Fibroblast of lung (primary cell): ENCODE results near the gene SUFU. TPM values are rescaled to one million over a fixed set of nuclear protein-coding genes. Genes with fewer than 3 reads are reported as not detected.

Experiments
- DNase-seq, 2 donors: peaks; one replicate each; pipeline versions ENCODE4 v3.0.0 to v3.0.0-alpha.2; 2010; ENCODE audit warnings: low read depth in 2 of 2
- H2AFZ ChIP-seq: 2 replicates; pipeline ENCODE4 v1.5.1; 2012; ENCODE audit warnings: low read length, control low read depth, inconsistent platforms
- H3K27ac ChIP-seq: 2 replicates; pipeline ENCODE4 v1.5.1; 2011; ENCODE audit warnings: low read length, control low read depth; ENCODE audit not compliant: insufficient read depth
- H3K27me3 ChIP-seq: 2 replicates; pipeline ENCODE4 v1.5.1; 2011; ENCODE audit warnings: mild to moderate bottlenecking, low read length; ENCODE audit not compliant: control insufficient read depth, insufficient read depth
- H3K36me3 ChIP-seq: 2 replicates; pipeline ENCODE4 v1.5.1; 2011; ENCODE audit warnings: low read length; ENCODE audit not compliant: control insufficient read depth, insufficient read depth
- H3K4me1 ChIP-seq: 2 replicates; pipeline ENCODE4 v1.5.1; 2011; ENCODE audit warnings: low read length; ENCODE audit not compliant: control insufficient read depth, insufficient read depth; ENCODE audit errors: extremely low read depth
- H3K4me2 ChIP-seq: 2 replicates; pipeline ENCODE4 v1.5.1; 2011; ENCODE audit warnings: low read length, control low read depth; ENCODE audit not compliant: insufficient read depth; ENCODE audit errors: extremely low read depth
- H3K4me3 ChIP-seq, 4 experiments: fragments of 200-600 bp in 1 of 4; sonication (generic) in 1 of 4; replicated peaks in 1 of 4; 2 replicates each; pipeline ENCODE4 v1.5.1; 2011 to 2016; ENCODE audit warnings: low read length in 4 of 4, low read depth in 3 of 4, mild to moderate bottlenecking in 3 of 4, control low read depth in 2 of 4, inconsistent platforms in 1 of 4, mixed read lengths in 1 of 4; ENCODE audit not compliant: insufficient read depth in 1 of 4; ENCODE audit errors: control extremely low read depth in 1 of 4
- H3K79me2 ChIP-seq: 2 replicates; pipeline ENCODE4 v1.5.1; 2012; ENCODE audit warnings: mild to moderate bottlenecking, low read length, inconsistent platforms; ENCODE audit not compliant: control insufficient read depth, insufficient read depth
- H3K9ac ChIP-seq: 2 replicates; pipeline ENCODE4 v1.5.1; 2011; ENCODE audit warnings: mild to moderate bottlenecking, low read length, control low read depth; ENCODE audit not compliant: insufficient read depth
- H3K9me3 ChIP-seq: 2 replicates; pipeline ENCODE4 v1.5.1; 2012; ENCODE audit warnings: low read depth, low read length; ENCODE audit not compliant: control insufficient read depth, insufficient read depth
- H4K20me1 ChIP-seq: 2 replicates; pipeline ENCODE4 v1.5.1; 2011; ENCODE audit warnings: low read length; ENCODE audit not compliant: control insufficient read depth, insufficient read depth; ENCODE audit errors: extremely low read depth
- CTCF ChIP-seq, 2 donors: IDR thresholded peaks in 1 of 2; conservative IDR thresholded peaks in 1 of 2; 1 replicate in 1 of 2; 2 replicates in 1 of 2; pipeline ENCODE4 v1.5.1; 2011 to 2012; ENCODE audit warnings: low read length in 2 of 2, control low read depth in 1 of 2, inconsistent platforms in 1 of 2, low read depth in 1 of 2, mild to moderate bottlenecking in 1 of 2
- EZH2 ChIP-seq: IDR thresholded peaks from 2 replicates; pipeline ENCODE4 v1.5.1; 2012; ENCODE audit warnings: low read length, control low read depth, mild to moderate bottlenecking; ENCODE audit errors: missing control alignments
- polyA plus RNA-seq, 2 donors: library from polyadenylated mRNA; depleted of rRNA in 1 of 2; stranded (reverse) in 1 of 2; unstranded in 1 of 2; fragments of >200 nt; gene quantifications; 2 replicates each; pipeline ENCODE4 v1.2.1, GENCODE V29; 2011 to 2012; ENCODE audit warnings: missing spikeins in 1 of 2
- total RNA-seq: library from RNA; depleted of rRNA; stranded (reverse); fragments of >200 nt; gene quantifications from 2 replicates; pipeline ENCODE4 v1.2.1, GENCODE V29; 2014

The SUFU gene
- total and polyA plus RNA-seq, 2 donors (not counting 1 experiment from before 2014, with no cell fraction given): 4.3 to 5.6 TPM

GRCh38 chr10:102670871-102671434 lies 167.2 kb downstream of the SUFU start:
- no peak overlapping the region for H3K4me3 ChIP-seq
- no peaks in the 10 kb centered on the region for H4K20me1 ChIP-seq
- no peaks in the 10 kb centered on the region for H3K79me2 ChIP-seq
- no peaks in the 10 kb centered on the region for H3K36me3 ChIP-seq
- TF ChIP-seq CTCF (conservative IDR thresholded peaks at IDR 0.05 in 1 of 2, IDR thresholded peaks at IDR 0.05 in 1 of 2; ENCODE audit: low read depth in 1 of 2, low read length in 2 of 2) (no peak), EZH2 (no peak)
- no peak overlapping the region for H3K27ac ChIP-seq
- H3K27me3 ChIP-seq: no peaks in the 10 kb centered on the region
- DNase-seq: no peak
- no peaks in the 10 kb centered on the region for H3K9me3 ChIP-seq
- no peak overlapping the region for H2AFZ ChIP-seq
- H3K4me2 ChIP-seq: no peak overlapping the region
- H3K9ac ChIP-seq: no peak overlapping the region
- H3K4me1 ChIP-seq: peaks cover 42% of the 10 kb centered on the region

GRCh38 chr10:102673236-102673818 lies 169.6 kb downstream of the SUFU start:
- Histone ChIP-seq H2AFZ (no peak overlapping the region), H3K79me2 (no peaks in the 10 kb centered on the region), H3K9ac (no peak overlapping the region), H3K27me3 (no peaks in the 10 kb centered on the region), H3K9me3 (no peaks in the 10 kb centered on the region), H3K4me2 (peak overlapping the region; percentile 75), H3K27ac (peak overlapping the region; percentile 81), H3K36me3 (no peaks in the 10 kb centered on the region), H3K4me1 (peaks cover 59% of the 10 kb centered on the region), H3K4me3 (peak overlapping the region in 2 of 4 experiments; percentile 18 to 22), H4K20me1 (no peaks in the 10 kb centered on the region)
- DNase-seq: no peak
- TF ChIP-seq CTCF (conservative IDR thresholded peaks at IDR 0.05 in 1 of 2, IDR thresholded peaks at IDR 0.05 in 1 of 2; ENCODE audit: low read depth in 1 of 2, low read length in 2 of 2): no peak
- no peak for TF ChIP-seq EZH2

- H3K27ac ChIP-seq: peak overlapping the region; percentile 81
- peak overlapping the region; percentile 56 for H3K9ac ChIP-seq
- peak overlapping the region; percentile 70 for H2AFZ ChIP-seq
- no peaks in the 10 kb centered on the region for H3K79me2 ChIP-seq
- no peaks in the 10 kb centered on the region for H4K20me1 ChIP-seq
- H3K4me2 ChIP-seq: peak overlapping the region; percentile 75
- no peaks in the 10 kb centered on the region for H3K27me3 ChIP-seq
- H3K36me3 ChIP-seq: no peaks in the 10 kb centered on the region
- no peaks in the 10 kb centered on the region for H3K9me3 ChIP-seq
- peak overlapping the region; percentile 18 to 35 (median 25) for H3K4me3 ChIP-seq
- peaks cover 63% of the 10 kb centered on the region for H3K4me1 ChIP-seq
- TF ChIP-seq CTCF (conservative IDR thresholded peaks at IDR 0.05 in 1 of 2, IDR thresholded peaks at IDR 0.05 in 1 of 2; ENCODE audit: low read depth in 1 of 2, low read length in 2 of 2) (no peak), EZH2 (no peak)
- DNase-seq: peak; percentile 81 to 90
These were observed 170.2 kb downstream of the SUFU start for GRCh38 chr10:102673819-102674511.
